GM18505 (cell line): ENCODE results near the gene TRABD.

Experiments
- ATAC-seq: cut with Tn5 transposase; IDR thresholded peaks from one replicate; pipeline ENCODE4 v1.9.1; 2021; ENCODE audit not compliant: unreplicated experiment
- POLR2A ChIP-seq: IDR thresholded peaks from 4 replicates; pipeline ENCODE4 v1.6.1; 2011; ENCODE audit warnings: borderline replicate concordance; ENCODE audit not compliant: insufficient read depth, insufficient read length; ENCODE audit errors: extremely low read depth

The TRABD gene

DNA sequence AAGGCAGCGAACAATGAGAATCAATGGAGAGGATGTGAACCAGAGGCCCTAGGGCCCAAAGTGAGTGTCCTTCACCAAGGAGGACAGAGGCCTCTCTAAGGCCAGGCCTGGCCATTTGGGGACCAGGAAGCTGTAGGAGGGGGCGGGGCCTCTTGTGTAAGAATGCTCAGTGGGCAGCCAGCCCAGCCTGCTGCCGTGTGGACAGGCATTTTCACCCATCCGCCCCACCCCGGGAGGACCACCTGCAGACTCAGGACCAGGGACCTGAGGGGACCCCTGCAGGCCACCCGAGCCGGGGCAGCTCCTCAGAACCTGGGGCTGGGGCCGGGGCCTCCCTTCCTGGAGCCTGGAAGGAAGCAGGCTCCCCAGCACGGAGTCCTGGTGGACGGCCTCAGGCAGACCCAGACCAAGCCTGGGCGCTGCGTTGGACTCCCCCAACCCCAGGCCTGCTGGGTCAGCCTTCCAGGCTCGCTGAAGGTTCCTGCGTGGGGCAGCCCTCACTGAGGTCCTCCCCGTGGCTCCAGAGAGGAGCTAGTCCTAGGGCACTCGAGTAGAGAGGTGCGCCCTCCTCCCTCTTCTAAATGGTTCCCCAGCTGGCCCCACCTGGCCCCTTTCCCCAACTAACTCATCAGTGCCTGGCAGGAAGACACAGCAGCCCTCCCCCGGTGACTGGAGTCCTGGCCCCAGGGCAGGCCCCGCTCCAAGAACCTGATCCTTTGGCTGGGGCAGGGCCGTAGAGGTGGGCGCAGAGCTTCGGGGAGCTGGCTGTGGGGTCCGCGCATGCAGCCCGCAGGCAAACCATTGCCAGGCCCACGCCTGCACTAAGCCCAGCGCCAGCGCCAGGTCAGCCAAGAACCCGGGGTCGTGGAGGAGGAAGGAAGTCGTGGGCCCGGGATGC lies 1.5 kb upstream of the TRABD start:
- no peak for TF ChIP-seq POLR2A
- ATAC-seq = no peak

DNA sequence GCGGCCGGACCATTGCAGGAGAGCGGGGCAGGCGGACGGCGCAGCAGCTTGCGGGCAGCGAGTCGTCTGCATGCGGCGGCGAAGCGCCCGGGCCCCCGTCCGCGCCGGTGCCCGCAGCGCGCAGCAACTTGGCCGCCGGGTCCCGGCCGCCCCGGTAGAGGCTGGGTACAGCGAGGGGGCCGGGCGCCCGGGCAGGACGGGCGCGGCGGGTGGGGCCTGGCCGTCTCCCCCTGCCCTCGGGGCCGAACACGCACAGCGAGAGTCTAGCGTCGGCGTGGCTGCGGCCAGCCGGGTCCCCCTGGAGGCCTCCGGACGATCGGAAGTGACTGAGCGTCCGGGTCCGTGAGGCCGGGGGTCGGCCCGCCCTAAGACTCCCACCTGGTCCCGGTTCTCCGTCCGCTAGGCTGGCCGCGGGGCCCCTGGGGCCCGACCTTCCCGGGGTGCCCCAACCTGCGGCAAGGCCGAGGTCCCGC lies 775 bp upstream of the TRABD start:
- no peak for ATAC-seq

DNA sequence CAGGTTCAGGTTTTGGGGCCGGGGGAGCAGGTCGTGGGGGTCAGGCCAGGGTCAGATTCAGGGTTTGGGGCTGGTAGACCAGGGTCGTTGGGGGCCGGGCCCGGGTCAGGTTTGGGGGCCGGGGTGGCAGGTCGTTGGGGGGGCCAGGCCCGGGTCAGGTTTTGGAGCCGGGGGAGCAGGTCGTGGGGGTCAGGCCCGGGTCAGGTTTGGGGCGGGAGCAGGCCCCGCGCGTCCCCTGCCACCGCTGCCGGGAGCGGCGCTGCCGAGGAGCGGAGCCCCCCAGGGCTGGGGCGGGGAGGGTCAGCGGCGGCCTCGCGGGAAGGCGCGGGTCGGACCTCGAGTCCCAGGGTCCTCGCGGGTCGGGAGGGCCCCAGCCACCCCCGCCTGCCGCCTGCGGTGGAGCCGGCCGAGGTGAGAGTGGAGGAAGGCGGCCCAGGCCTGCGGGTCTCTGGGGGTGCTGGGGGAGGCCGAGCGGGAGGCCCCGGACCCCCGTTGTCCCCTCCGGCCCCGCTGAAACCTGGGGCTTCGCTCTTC lies 535 bp downstream of the TRABD start:
- TF ChIP-seq POLR2A = no peak
- no peak for ATAC-seq

More for the DNA sequence above, 775 bp upstream of the TRABD start:
- no peak for TF ChIP-seq POLR2A

DNA sequence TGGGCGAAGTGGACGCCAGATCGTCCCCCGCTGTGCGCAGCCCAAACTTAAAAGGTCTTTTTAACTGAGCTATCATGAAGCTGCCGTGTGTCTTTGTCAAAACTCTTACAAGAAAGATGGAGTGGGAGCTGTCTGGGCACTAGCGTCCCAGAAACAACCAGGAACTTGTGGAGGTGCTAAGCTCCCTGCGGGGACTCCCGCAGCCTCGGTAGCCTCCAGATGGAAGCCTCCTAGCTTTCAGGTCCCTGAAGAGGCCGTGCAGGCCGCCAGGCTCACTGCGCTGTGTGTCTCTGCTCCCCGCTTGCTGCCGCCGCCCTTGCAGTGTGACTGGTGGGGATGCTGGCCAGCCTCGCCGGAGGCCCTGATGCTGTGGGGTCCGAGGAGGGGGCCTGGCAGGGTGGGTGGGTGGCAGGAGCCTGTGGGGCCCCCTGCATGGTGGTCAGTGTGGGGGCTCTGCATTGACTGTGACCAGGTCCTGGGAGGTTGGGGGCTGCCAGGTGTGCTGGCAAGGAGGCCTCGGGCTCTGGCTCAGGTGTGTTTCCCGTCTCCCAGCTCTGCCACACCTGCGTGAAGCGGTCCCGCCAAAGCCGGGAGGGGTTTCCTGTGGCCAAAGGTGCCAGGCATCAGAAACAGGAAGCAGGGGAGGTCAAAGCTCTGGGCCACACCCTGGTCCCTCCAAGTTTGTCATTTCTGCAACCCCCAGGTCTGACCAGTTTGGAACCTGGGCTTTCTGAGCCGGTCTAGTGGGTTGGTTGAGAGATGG lies 1.2 kb downstream of the TRABD start:
- no peak for ATAC-seq
- peak; percentile 14 for TF ChIP-seq POLR2A

DNA sequence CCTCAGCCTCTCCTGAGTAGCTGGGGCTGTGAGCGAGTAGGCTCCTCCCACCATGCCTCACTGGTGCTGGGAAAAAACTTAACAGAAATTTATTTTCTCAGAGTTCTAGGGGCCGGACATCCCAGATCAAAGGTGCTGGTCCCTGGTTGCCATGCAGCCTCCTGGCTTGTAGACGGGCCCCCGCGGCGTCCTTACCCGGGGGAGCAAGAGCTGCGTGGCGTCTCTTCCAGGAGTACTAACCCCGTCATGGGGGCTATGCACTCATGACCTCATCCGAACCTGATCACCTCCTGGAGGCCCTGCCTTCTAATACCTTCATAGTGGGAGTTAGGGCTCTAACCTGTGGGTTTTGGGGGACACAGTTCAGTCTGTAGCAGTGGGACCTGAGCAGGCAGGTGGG lies 2.6 kb downstream of the TRABD start:
- no peak for TF ChIP-seq POLR2A
- no peak for ATAC-seq

DNA sequence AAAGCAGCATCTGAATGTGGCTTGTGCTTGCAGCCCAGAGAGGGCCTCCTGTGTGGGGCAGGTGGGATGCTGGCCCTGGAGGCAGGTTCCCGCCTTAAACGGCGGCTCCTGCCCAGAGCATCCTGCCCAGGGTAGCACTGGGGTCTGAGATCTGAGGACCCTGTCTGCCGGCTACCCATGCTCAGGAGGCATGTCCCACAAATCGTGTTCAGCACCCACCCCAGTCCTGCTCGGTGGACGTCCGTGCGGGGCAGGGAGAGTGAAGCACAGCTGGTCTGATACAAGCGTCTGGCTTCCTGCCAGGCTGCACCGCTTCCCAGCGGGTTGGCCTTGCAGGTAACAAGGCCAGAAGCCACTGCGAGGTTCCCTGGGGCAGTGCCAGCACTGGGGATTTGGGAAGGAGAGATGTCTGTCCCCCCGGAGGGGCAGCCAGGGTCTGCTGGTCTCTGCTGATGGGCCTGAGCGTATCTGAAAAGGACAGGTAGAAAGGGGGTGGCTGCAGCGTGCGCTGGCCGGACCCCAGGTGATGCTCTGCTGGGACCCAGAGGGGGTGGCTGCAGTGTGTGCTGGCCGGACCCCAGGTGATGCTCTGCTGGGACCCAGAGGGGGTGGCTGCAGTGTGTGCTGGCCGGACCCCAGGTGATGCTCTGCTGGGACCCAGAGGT lies 3.6 kb downstream of the TRABD start:
- no peak for TF ChIP-seq POLR2A
- no peak for ATAC-seq

DNA sequence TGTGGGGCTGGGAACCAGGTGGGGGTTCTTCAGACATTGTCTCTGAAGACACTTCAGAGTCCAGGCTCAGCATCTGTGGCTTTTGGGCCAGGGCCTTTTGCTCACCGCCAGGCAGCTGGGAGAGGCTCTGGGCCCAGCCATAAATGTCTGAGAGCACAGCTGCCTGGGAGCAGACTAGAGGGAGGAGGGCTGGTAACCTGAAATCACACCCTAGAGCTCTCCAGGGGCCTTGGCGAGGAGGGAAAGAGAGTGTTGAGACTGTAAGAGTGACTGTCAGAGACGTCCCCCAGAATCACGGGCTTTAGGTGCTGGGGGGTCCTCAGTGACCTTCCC lies 4.1 kb downstream of the TRABD start:
- no peak for TF ChIP-seq POLR2A

DNA sequence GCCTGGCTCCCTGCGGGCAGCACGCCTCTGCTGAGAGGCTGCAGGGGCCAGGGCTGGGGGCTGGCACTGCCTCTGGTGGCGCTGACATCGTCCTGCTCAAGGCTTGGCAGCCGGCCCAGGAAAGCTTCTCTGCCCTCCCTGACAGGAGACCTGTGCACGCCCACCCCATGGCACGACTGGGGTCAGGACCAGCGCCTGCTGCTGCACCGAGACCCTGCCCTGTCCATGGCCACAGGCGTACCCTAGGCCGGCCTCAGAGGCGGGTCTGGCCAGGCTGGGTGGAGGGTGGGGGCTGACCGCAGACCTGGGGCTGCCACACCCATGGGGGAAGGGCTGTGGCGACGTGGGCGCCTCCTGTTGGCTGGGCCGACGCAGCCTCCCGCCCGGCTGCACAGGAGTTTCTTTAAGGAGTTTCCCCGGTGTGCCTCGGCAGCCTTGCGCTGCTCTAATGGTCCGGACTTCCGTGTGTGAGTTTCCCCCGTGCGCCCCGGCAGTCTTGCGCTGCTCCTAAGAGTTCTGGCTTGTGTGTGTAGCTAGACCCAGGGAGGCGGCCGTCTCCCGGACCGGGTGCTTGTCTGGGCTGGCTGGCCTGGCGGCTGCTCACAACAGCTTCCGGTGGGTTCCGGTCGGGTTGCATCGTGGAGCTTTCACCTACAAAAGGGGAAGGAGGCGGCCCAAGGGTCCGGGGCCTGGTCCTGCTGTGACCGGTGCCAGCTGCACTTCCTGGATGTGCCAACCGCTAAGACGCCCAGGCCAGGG lies 4.6 kb downstream of the TRABD start:
- ATAC-seq = peak; percentile 37
- TF ChIP-seq POLR2A = peak; percentile 84

More for the DNA sequence above, 4.1 kb downstream of the TRABD start:
- no peak for ATAC-seq

DNA sequence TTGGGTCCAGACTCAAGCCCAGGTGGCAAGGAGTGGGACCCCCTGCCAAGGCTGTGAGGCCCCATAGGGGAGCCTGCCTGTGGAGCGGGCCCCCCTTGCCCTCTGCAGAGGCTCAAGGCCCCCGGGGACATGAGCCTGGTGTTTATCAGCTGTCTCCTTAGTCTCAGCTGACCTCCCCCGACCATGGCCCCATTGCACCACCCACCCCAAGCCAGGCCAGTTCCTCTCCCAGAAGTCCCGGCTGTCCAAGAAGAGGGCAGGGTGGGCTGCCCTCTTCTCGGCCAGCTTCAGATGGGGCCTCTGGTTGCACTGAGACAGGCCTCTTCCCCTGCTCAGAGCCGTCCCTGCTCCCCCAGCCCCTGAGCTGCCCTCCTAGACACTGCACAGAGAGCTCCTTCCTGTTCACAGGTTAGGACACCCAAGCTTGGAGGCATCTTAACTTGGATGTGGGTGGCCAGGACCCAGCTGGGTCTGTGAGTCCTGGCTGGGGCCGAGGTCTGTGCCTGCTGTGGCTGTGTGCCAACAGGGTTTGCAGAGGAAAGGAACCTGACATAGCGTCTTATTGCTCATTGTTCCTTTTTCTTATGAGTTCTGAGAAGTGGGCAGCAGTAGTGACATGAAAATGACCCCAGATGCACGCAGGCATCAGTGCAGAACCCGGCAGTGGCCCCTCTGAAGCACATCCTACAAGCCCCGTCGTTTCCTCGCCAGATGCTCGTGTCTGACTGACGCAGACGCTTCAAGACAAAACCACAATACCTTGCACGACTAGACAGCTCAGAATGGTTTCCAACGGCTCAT lies 5.4 kb downstream of the TRABD start:
- peak; percentile 65 for TF ChIP-seq POLR2A
- peak; percentile 35 for ATAC-seq

DNA sequence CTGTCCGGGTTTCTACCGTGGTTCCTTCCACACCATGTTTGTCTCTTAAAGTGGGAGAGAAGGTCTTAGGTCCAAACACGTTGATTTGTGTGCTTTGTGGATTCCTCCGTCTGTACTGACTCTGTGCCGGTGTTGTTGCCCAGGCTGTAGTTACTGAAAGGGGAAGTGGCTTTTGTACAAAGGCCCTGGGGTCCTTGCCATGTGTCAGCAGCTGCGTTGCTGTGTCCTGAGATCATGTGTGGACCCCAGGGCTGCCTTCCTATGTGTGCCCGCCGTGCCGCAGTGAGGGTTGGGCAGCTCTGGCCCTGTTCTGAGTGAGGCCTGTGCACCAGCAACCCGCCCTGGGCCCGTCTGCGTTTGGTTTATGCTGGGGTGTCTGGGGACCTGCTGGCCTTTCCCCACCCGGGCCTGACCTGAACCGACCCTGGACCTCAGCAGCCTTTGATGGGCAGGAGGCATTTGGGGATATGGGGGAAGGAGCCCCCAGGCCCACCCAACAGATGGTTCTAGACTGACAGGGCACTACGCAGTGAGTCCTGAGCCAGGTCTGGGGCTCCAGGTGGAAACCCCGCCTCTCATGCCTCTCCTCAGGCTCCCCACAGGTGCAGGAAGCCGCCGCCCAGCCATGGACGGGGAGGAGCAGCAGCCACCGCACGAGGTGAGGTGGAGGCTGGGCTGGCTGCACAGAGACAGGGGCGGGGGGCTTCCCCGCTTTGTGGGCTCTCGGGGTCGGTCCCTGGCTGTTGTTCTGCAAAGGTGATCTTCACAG lies 6.9 kb downstream of the TRABD start:
- TF ChIP-seq POLR2A = peak; percentile 26
- ATAC-seq = no peak

DNA sequence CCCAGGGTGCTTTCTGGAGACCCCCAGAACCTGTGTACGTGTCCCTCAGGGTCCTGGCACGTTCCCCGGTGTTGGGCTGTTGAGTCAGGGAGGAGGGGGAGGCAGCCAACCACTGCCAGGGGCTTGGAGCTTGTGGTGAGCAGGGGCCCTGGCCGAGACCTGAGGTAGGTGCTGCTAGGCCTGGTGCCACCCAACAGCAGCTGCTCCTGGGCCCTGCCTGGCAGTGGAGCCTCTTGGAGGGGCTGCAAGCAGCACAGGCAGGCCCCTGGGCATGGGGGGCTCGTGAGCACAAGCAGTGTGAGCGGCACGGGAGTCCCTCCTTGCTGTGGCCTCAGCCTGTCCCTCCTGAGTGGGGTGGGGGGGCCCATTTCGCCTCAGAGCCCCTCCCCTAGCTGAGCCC lies 7.9 kb downstream of the TRABD start:
- no peak for TF ChIP-seq POLR2A
- ATAC-seq = no peak
